Liver (tissue), 9 donors: ENCODE data around the gene HSBP1. TPM values are rescaled to one million over a fixed set of nuclear protein-coding genes. Genes with fewer than 3 reads are reported as not detected.

Experiments used
- DNase-seq: peaks from one replicate; pipeline ENCODE4 v3.0.0-alpha.2; 2017; ENCODE audit warnings: low spot score
- H3K27ac ChIP-seq, 2 donors: one replicate each; pipeline ENCODE4 v1.7.0; 2013; ENCODE audit warnings: inconsistent platforms in 2 of 2, low read length in 2 of 2, control low read depth in 1 of 2, low read depth in 1 of 2, mild to moderate bottlenecking in 1 of 2
- H3K27me3 ChIP-seq, 4 donors: one replicate each; pipeline versions ENCODE4 v1.6.1 to v1.7.0; 2013; ENCODE audit warnings: low read length in 3 of 4, inconsistent platforms in 1 of 4, mild to moderate bottlenecking in 1 of 4, moderate library complexity in 1 of 4; ENCODE audit not compliant: control insufficient read depth in 4 of 4, insufficient read depth in 4 of 4
- H3K36me3 ChIP-seq, 4 donors: one replicate each; pipeline versions ENCODE4 v1.6.1 to v1.7.0; 2013; ENCODE audit warnings: low read length in 3 of 4, mild to moderate bottlenecking in 3 of 4, low read depth in 1 of 4, moderate library complexity in 1 of 4; ENCODE audit not compliant: control insufficient read depth in 4 of 4, insufficient read depth in 3 of 4
- H3K4me1 ChIP-seq, 4 donors: one replicate each; pipeline versions ENCODE4 v1.6.1 to v1.7.0; 2013; ENCODE audit warnings: low read length in 3 of 4, mild to moderate bottlenecking in 3 of 4, moderate library complexity in 1 of 4; ENCODE audit not compliant: control insufficient read depth in 4 of 4, insufficient read depth in 4 of 4
- H3K4me3 ChIP-seq, 3 donors: one replicate each; pipeline versions ENCODE4 v1.6.1 to v1.7.0; 2013; ENCODE audit warnings: low read length in 3 of 3, control low read depth in 1 of 3, low read depth in 1 of 3, mild to moderate bottlenecking in 1 of 3
- H3K9ac ChIP-seq, 2 donors: one replicate each; pipeline ENCODE4 v1.7.0; 2013; ENCODE audit warnings: low read length in 2 of 2, mild to moderate bottlenecking in 2 of 2, moderate library complexity in 2 of 2, control low read depth in 1 of 2, low read depth in 1 of 2
- H3K9me3 ChIP-seq, 4 donors: one replicate each; pipeline versions ENCODE4 v1.6.1 to v1.7.0; 2013; ENCODE audit warnings: low read length in 3 of 4; ENCODE audit not compliant: control insufficient read depth in 4 of 4
- CTCF ChIP-seq: fragments of 150-350 bp; IDR thresholded peaks from 2 replicates; pipeline ENCODE4 v1.5.1; 2017; ENCODE audit warnings: improper control_type of control experiment, low read depth, low read length; ENCODE audit not compliant: missing input control
- EGR1 ChIP-seq, 2 donors: IDR thresholded peaks; 2 replicates each; pipeline ENCODE4 v1.6.1; 2016 to 2018; ENCODE audit warnings: antibody characterized with exemption in 2 of 2, low read depth in 2 of 2
- FOXA1 ChIP-seq: IDR thresholded peaks from 2 replicates; pipeline ENCODE4 v1.6.1; 2016; ENCODE audit warnings: antibody characterized with exemption
- GABPA ChIP-seq, 2 donors: IDR thresholded peaks in 1 of 2; conservative IDR thresholded peaks in 1 of 2; 2 replicates each; pipeline ENCODE4 v1.6.1; 2016; ENCODE audit warnings: antibody characterized with exemption in 2 of 2, mild to moderate bottlenecking in 1 of 2, moderate library complexity in 1 of 2
- HNF4G ChIP-seq: IDR thresholded peaks from 2 replicates; pipeline ENCODE4 v1.6.1; 2016; ENCODE audit warnings: antibody characterized with exemption
- JUND ChIP-seq, 2 donors: IDR thresholded peaks; 2 replicates each; pipeline ENCODE4 v1.6.1; 2016; ENCODE audit warnings: antibody characterized with exemption in 2 of 2
- MAX ChIP-seq: IDR thresholded peaks from 2 replicates; pipeline ENCODE4 v1.6.1; 2016; ENCODE audit warnings: antibody characterized with exemption
- NR2F2 ChIP-seq: IDR thresholded peaks from 2 replicates; pipeline ENCODE4 v1.6.1; 2016; ENCODE audit warnings: antibody characterized with exemption
- REST ChIP-seq: IDR thresholded peaks from 2 replicates; pipeline ENCODE4 v1.6.1; 2016; ENCODE audit warnings: antibody characterized with exemption, mild to moderate bottlenecking
- RXRA ChIP-seq, 2 donors: IDR thresholded peaks; 2 replicates each; pipeline ENCODE4 v1.6.1; 2017 to 2018; ENCODE audit warnings: antibody characterized with exemption in 2 of 2, mild to moderate bottlenecking in 1 of 2
- TAF1 ChIP-seq: conservative IDR thresholded peaks from 2 replicates; pipeline ENCODE4 v1.6.1; 2016; ENCODE audit warnings: antibody characterized with exemption, mild to moderate bottlenecking
- YY1 ChIP-seq: IDR thresholded peaks from 2 replicates; pipeline ENCODE4 v1.6.1; 2016; ENCODE audit warnings: antibody characterized with exemption, mild to moderate bottlenecking
- ZBTB33 ChIP-seq: IDR thresholded peaks from 2 replicates; pipeline ENCODE4 v1.6.1; 2016; ENCODE audit warnings: antibody characterized with exemption
- WGBS: extraction: QIAGEN DNeasy Blood & Tissue Kit; methylation state at CpG from one replicate; pipeline ENCODE4 v1.1.7; 2013; 5-methylcytosine and 5-hydroxymethylcytosine counted together
- polyA plus RNA-seq, 2 donors: library from polyadenylated mRNA; stranded (reverse) in 1 of 2; unstranded in 1 of 2; fragments of 200-250 nt in 1 of 2; fragments of >200 nt in 1 of 2; fragmentation: Nextera tagmentation in 1 of 2; extraction: Ambion mirVana in 1 of 2; gene quantifications; one replicate each; pipeline versions ENCODE4 v1.2.1 to v1.2.3, GENCODE V29; 2013 to 2015
- total RNA-seq, 2 donors: library from RNA; depleted of rRNA; stranded (reverse); fragments of >200 nt; gene quantifications; one replicate each; pipeline ENCODE4 v1.2.3, GENCODE V29; 2014
- donor health status: healthy.
- donor health status: healthy.
- donor health status: healthy.
- donor health status: healthy.
- donor health status: healthy.

HSBP1 gene
- total and polyA plus RNA-seq, 4 donors = 5.1 to 106 (median 38.3) TPM

- WGBS = 87% methylated on average over 5 of the region's 5 CpGs
- peaks cover 0 to 10% (median 2%) of the 10 kb centered on the region in 4 donors for H3K9me3 ChIP-seq
- H3K4me3 ChIP-seq = no peak overlapping the region
- H3K4me1 ChIP-seq = no peaks in the 10 kb centered on the region
- no peak overlapping the region for H3K27ac ChIP-seq
- no peaks in the 10 kb centered on the region for H3K36me3 ChIP-seq
- H3K9ac ChIP-seq = no peak overlapping the region
- H3K27me3 ChIP-seq = no peaks in the 10 kb centered on the region
- no peak for DNase-seq
- TF ChIP-seq NR2F2 (no peak), HNF4G (no peak), ZBTB33 (no peak), FOXA1 (no peak), MAX (no peak), TAF1 (no peak), EGR1 (IDR thresholded peaks at IDR 0.05; ENCODE audit: low read depth in 2 of 2) (no peak), JUND (IDR thresholded peaks at IDR 0.05) (no peak), GABPA (IDR thresholded peaks at IDR 0.05 in 1 of 2, conservative IDR thresholded peaks at IDR 0.05 in 1 of 2) (no peak), YY1 (no peak), CTCF (no peak)
These were observed 44.8 kb upstream of the HSBP1 start for GRCh38 chr16:83762992-83763358.

- Histone ChIP-seq H3K4me1 (no peaks in the 10 kb centered on the region), H3K4me3 (no peak overlapping the region), H3K27me3 (no peaks in the 10 kb centered on the region), H3K36me3 (no peaks in the 10 kb centered on the region), H3K27ac (no peak overlapping the region), H3K9me3 (no peaks in the 10 kb centered on the region), H3K9ac (no peak overlapping the region)
- no peak for DNase-seq
- no peak for TF ChIP-seq RXRA (IDR thresholded peaks at IDR 0.05)
- TF ChIP-seq EGR1 (IDR thresholded peaks at IDR 0.05; ENCODE audit: low read depth in 2 of 2) = no peak
- TF ChIP-seq JUND (IDR thresholded peaks at IDR 0.05) = no peak
- TF ChIP-seq MAX = no peak
- TF ChIP-seq TAF1 = no peak
- TF ChIP-seq HNF4G = no peak
- TF ChIP-seq FOXA1 = no peak
- no peak for TF ChIP-seq YY1
- no peak for TF ChIP-seq REST
- TF ChIP-seq ZBTB33 = no peak
- whole genome bisulfite sequencing = 45% methylated on average over 2 of the region's 2 CpGs
These were observed 38.8 kb upstream of the HSBP1 start for GRCh38 chr16:83768986-83769385.
